ENCODE measurements around the gene CRYBG3.
A peak's percentile ranks its signal among the peaks of the same experiment; 100 is the strongest.

CRYBG3 gene

GRCh38 chr3:97942801-97943546 is 121.2 kb downstream of the CRYBG3 start:
- DNase-seq (ENCODE audit: low read depth, low spot score): no peak

- no peak for DNase-seq (ENCODE audit: low read depth, low spot score)
These were observed 126.7 kb downstream of the CRYBG3 start for GRCh38 chr3:97948351-97949109.

GRCh38 chr3:97949110-97949485 is 127.3 kb downstream of the CRYBG3 start:
- no peak for DNase-seq (ENCODE audit: low read depth, low spot score)

GRCh38 chr3:97949743-97950142 is 127.9 kb downstream of the CRYBG3 start:
- no peak for DNase-seq (ENCODE audit: low read depth, low spot score)

- no peak for DNase-seq (ENCODE audit: low read depth, low spot score)
These were observed 128.5 kb downstream of the CRYBG3 start for GRCh38 chr3:97950360-97950759.

- no peak for DNase-seq (ENCODE audit: low read depth, low spot score)
These were observed 130.5 kb downstream of the CRYBG3 start for GRCh38 chr3:97952280-97952679.

GRCh38 chr3:97952872-97953271 is 131.1 kb downstream of the CRYBG3 start:
- DNase-seq (ENCODE audit: low read depth, low spot score): no peak

GRCh38 chr3:97954228-97954827 is 132.5 kb downstream of the CRYBG3 start:
- DNase-seq (ENCODE audit: low read depth, low spot score): no peak

GRCh38 chr3:97956051-97956450 is 134.2 kb downstream of the CRYBG3 start:
- DNase-seq (ENCODE audit: low read depth, low spot score): no peak

GRCh38 chr3:97957617-97958311 is 136.0 kb downstream of the CRYBG3 start:
- no peak for DNase-seq (ENCODE audit: low read depth, low spot score)

GRCh38 chr3:97958396-97958795 is 136.6 kb downstream of the CRYBG3 start:
- no peak for DNase-seq (ENCODE audit: low read depth, low spot score)

- DNase-seq (ENCODE audit: low read depth, low spot score): no peak
These were observed 137.0 kb downstream of the CRYBG3 start for GRCh38 chr3:97958796-97959195.

- DNase-seq (ENCODE audit: low read depth, low spot score): no peak
These were observed 138.1 kb downstream of the CRYBG3 start for GRCh38 chr3:97959872-97960271.

GRCh38 chr3:97960551-97960950 is 138.7 kb downstream of the CRYBG3 start:
- no peak for DNase-seq (ENCODE audit: low read depth, low spot score)

GRCh38 chr3:97960993-97961766 is 139.4 kb downstream of the CRYBG3 start:
- no peak for DNase-seq (ENCODE audit: low read depth, low spot score)

- DNase-seq (ENCODE audit: low read depth, low spot score): peak; percentile 14
These were observed 146.2 kb downstream of the CRYBG3 start for GRCh38 chr3:97967966-97968365.

GRCh38 chr3:97968376-97968775 is 146.6 kb downstream of the CRYBG3 start:
- DNase-seq (ENCODE audit: low read depth, low spot score): no peak

- DNase-seq (ENCODE audit: low read depth, low spot score): no peak
These were observed 147.7 kb downstream of the CRYBG3 start for GRCh38 chr3:97969541-97969940.

GRCh38 chr3:97970156-97970555 is 148.3 kb downstream of the CRYBG3 start:
- DNase-seq (ENCODE audit: low read depth, low spot score): no peak

GRCh38 chr3:97970956-97971620 is 149.3 kb downstream of the CRYBG3 start:
- DNase-seq (ENCODE audit: low read depth, low spot score): no peak

All from ELF-1 (cell line).